Activated CD8-positive, alpha-beta T cell treated with anti-CD3 and anti-CD28 coated beads for 36 hours (primary cell): ENCODE data around the gene ZNF12. TPM values are rescaled to one million over a fixed set of nuclear protein-coding genes. Genes with fewer than 3 reads are reported as not detected.

Experiments used
- ATAC-seq: fragments of 200-7000 bp; cut with Tn5 transposase; one replicate; pipeline ENCODE4 v1.10.0; 2021; ENCODE audit warnings: mild to moderate bottlenecking, moderate library complexity
- CTCF ChIA-PET: fragments of 350-600 bp; sonication (Branson Sonifier 250); formaldehyde crosslinking; loops from one replicate; lab custom pipeline; 2021; ENCODE audit warnings: antibody characterized with exemption; lab: Charles Lee
- POLR2A ChIA-PET: fragments of 350-600 bp; sonication (Branson Sonifier 250); formaldehyde crosslinking; loops from one replicate; lab custom pipeline; 2021; ENCODE audit warnings: antibody characterized with exemption; lab: Charles Lee
- DNase-seq: peaks from one replicate; pipeline ENCODE4 v3.0.0-alpha.2; 2020
- H3K27ac Mint-ChIP-seq: one replicate; pipeline ENCODE4 v1.8.0; 2021; ENCODE audit warnings: mild to moderate bottlenecking, mixed read lengths
- H3K27me3 Mint-ChIP-seq: one replicate; pipeline ENCODE4 v1.8.0; 2021; ENCODE audit warnings: mixed read lengths
- H3K36me3 Mint-ChIP-seq: one replicate; pipeline ENCODE4 v1.8.0; 2021; ENCODE audit warnings: low read depth, mixed read lengths
- H3K4me1 Mint-ChIP-seq: one replicate; pipeline ENCODE4 v1.8.0; 2021; ENCODE audit warnings: low read depth, mixed read lengths
- H3K4me3 Mint-ChIP-seq: one replicate; pipeline ENCODE4 v1.8.0; 2021; ENCODE audit warnings: mild to moderate bottlenecking, moderate library complexity, mixed read lengths
- H3K9me3 Mint-ChIP-seq: one replicate; pipeline ENCODE4 v1.8.0; 2021; ENCODE audit warnings: mixed read lengths
- CTCF ChIP-seq: fragments of 200-600 bp; IDR thresholded peaks from one replicate; pipeline ENCODE4 v1.8.0; 2022; ENCODE audit warnings: antibody characterized with exemption, mild to moderate bottlenecking
- intact Hi-C: fragments of 100-400 bp; cut with micrococcal nuclease; formaldehyde crosslinking; loops from one replicate; pipeline ENCODE4 v1.10.0; 2022
- total RNA-seq, 2 experiments: library from RNA; stranded (reverse); gene quantifications; one replicate each; pipeline ENCODE4 v1.2.3, GENCODE V29; 2021

ZNF12 gene
- total RNA-seq, 2 experiments from 2014 or later = 20.6 to 22.7 TPM

- H3K27ac Mint-ChIP-seq = no peak overlapping the region
- peaks cover 35% of the 10 kb centered on the region for H3K36me3 Mint-ChIP-seq
Measured at GRCh38 chr7:6644728-6645127, 62.0 kb downstream of the ZNF12 start.

GRCh38 chr7:6643915-6644625 lies 62.7 kb downstream of the ZNF12 start:
- DNase-seq = no peak
- no peaks in the 10 kb centered on the region for H3K27me3 Mint-ChIP-seq
- H3K4me3 Mint-ChIP-seq = no peak overlapping the region
- ChIA-PET POLR2A (no interaction called here), CTCF (no interaction called here)
- H3K4me1 Mint-ChIP-seq = peaks cover 13% of the 10 kb centered on the region
- no peak for TF ChIP-seq CTCF
- intact Hi-C loops = no loop called here
- peaks cover 35% of the 10 kb centered on the region for H3K36me3 Mint-ChIP-seq
- H3K27ac Mint-ChIP-seq = peak overlapping the region; percentile 34
- peaks cover 3% of the 10 kb centered on the region for H3K9me3 Mint-ChIP-seq
- ATAC-seq = no peak

More at GRCh38 chr7:6644728-6645127, 62.0 kb downstream of the ZNF12 start:
- no peak for TF ChIP-seq CTCF
- Mint-ChIP-seq H3K4me1 (peaks cover 6% of the 10 kb centered on the region), H3K27me3 (no peaks in the 10 kb centered on the region), H3K4me3 (no peak overlapping the region), H3K9me3 (peaks cover 3% of the 10 kb centered on the region)
- DNase-seq (no peak), ATAC-seq (no peak)
- ChIA-PET CTCF (no interaction called here), POLR2A (interaction anchor here (1.0 kb wide), 1 partner anchor 10 kb away, joined by 3 read pairs; no protein-coding TSS in a partner anchor)
- intact Hi-C loops = no loop called here

- Mint-ChIP-seq H3K9me3 (peaks cover 3% of the 10 kb centered on the region), H3K27me3 (no peaks in the 10 kb centered on the region), H3K4me1 (peaks cover 21% of the 10 kb centered on the region), H3K4me3 (no peak overlapping the region), H3K36me3 (peaks cover 38% of the 10 kb centered on the region), H3K27ac (peak overlapping the region; percentile 34)
- CTCF ChIA-PET = no interaction called here
- DNase-seq = no peak
- no peak for TF ChIP-seq CTCF
- no peak for ATAC-seq
- POLR2A ChIA-PET = no interaction called here
- intact Hi-C loops = no loop called here
Measured at GRCh38 chr7:6642861-6643640, 63.7 kb downstream of the ZNF12 start.

- Mint-ChIP-seq H3K36me3 (peaks cover 38% of the 10 kb centered on the region), H3K4me1 (peaks cover 24% of the 10 kb centered on the region), H3K27me3 (no peaks in the 10 kb centered on the region), H3K4me3 (no peak overlapping the region), H3K9me3 (peaks cover 3% of the 10 kb centered on the region), H3K27ac (no peak overlapping the region)
- ChIA-PET POLR2A (no interaction called here), CTCF (no interaction called here)
- intact Hi-C loops = no loop called here
- no peak for DNase-seq
- no peak for ATAC-seq
- no peak for TF ChIP-seq CTCF
Measured at GRCh38 chr7:6642239-6642839, 64.4 kb downstream of the ZNF12 start.
